GM23248 (cell line): ENCODE results near the gene EPHB3. TPM values are rescaled to one million over a fixed set of nuclear protein-coding genes. Genes with fewer than 3 reads are reported as not detected.

ENCODE experiments used
- DNase-seq: peaks from one replicate; pipeline ENCODE4 v3.0.0-alpha.2; 2015
- H2AFZ ChIP-seq: fragments of 200-600 bp; sonication (generic); 2 replicates; pipeline ENCODE4 v1.6.1; 2016; ENCODE audit warnings: antibody characterized with exemption
- H3F3A ChIP-seq: fragments of 200-600 bp; sonication (generic); 2 replicates; pipeline ENCODE4 v1.6.1; 2016; ENCODE audit warnings: mild to moderate bottlenecking, antibody characterized with exemption, mixed run types; ENCODE audit not compliant: insufficient read depth
- H3K27ac ChIP-seq: fragments of 200-600 bp; sonication (generic); 2 replicates; pipeline ENCODE4 v1.5.1; 2016; ENCODE audit warnings: mild to moderate bottlenecking
- H3K27me3 ChIP-seq: fragments of 200-600 bp; sonication (generic); replicated peaks from 2 replicates; pipeline ENCODE4 v1.6.1; 2016; ENCODE audit warnings: mild to moderate bottlenecking; ENCODE audit not compliant: insufficient read depth
- H3K36me3 ChIP-seq: fragments of 200-600 bp; sonication (generic); 2 replicates; pipeline ENCODE4 v1.6.1; 2016; ENCODE audit warnings: low read depth, mild to moderate bottlenecking
- H3K4me1 ChIP-seq: fragments of 200-600 bp; sonication (generic); 2 replicates; pipeline ENCODE4 v1.6.1; 2016; ENCODE audit warnings: mild to moderate bottlenecking; ENCODE audit not compliant: insufficient read depth
- H3K4me2 ChIP-seq: fragments of 200-600 bp; sonication (generic); one replicate; pipeline ENCODE4 v1.6.1; 2016; ENCODE audit warnings: mild to moderate bottlenecking; ENCODE audit not compliant: unreplicated experiment
- H3K4me3 ChIP-seq: fragments of 200-600 bp; sonication (generic); 2 replicates; pipeline ENCODE4 v1.5.1; 2016; ENCODE audit warnings: mild to moderate bottlenecking
- H3K79me2 ChIP-seq: fragments of 200-600 bp; sonication (generic); 2 replicates; pipeline ENCODE4 v1.6.1; 2016; ENCODE audit warnings: mild to moderate bottlenecking; ENCODE audit not compliant: insufficient read depth
- H3K9ac ChIP-seq: fragments of 200-600 bp; sonication (generic); 2 replicates; pipeline ENCODE4 v1.6.1; 2016; ENCODE audit warnings: mild to moderate bottlenecking
- H3K9me2 ChIP-seq: fragments of 200-600 bp; sonication (generic); 2 replicates; pipeline ENCODE4 v1.6.1; 2016; ENCODE audit warnings: mixed run types, mild to moderate bottlenecking, moderate library complexity; ENCODE audit not compliant: insufficient read depth
- H3K9me3 ChIP-seq: fragments of 200-600 bp; sonication (generic); one replicate; pipeline ENCODE4 v1.6.1; 2017; ENCODE audit warnings: low read depth
- H4K20me1 ChIP-seq: fragments of 200-600 bp; sonication (generic); 2 replicates; pipeline ENCODE4 v1.6.0; 2016; ENCODE audit not compliant: insufficient read depth
- EZH2 ChIP-seq: fragments of 200-600 bp; sonication (generic); IDR thresholded peaks from 2 replicates; pipeline ENCODE4 v1.6.1; 2018; ENCODE audit warnings: antibody characterized with exemption, mild to moderate bottlenecking; ENCODE audit not compliant: insufficient read depth, poor library complexity, severe bottlenecking
- EZH2phosphoT487 ChIP-seq: fragments of 200-600 bp; sonication (generic); IDR thresholded peaks from 2 replicates; pipeline ENCODE4 v1.6.1; 2018; ENCODE audit warnings: antibody characterized with exemption, moderate library complexity, mild to moderate bottlenecking, low read depth; ENCODE audit not compliant: insufficient read depth
- WGBS, 2 experiments: methylation state at CpG; one replicate each; pipeline ENCODE4 v1.1.6; 2015 to 2017; ENCODE audit warnings: low lambda C conversion rate in 2 of 2, low coverage in 1 of 2; ENCODE audit errors: missing lambda C conversion rate in 2 of 2; 5-methylcytosine and 5-hydroxymethylcytosine counted together
- in situ Hi-C: fragments of 300-500 bp; cut with MboI; formaldehyde crosslinking; loops from 2 replicates; pipeline ENCODE4 v1.15.0; 2020
- polyA plus RNA-seq: library from polyadenylated mRNA; unstranded; fragments of >200 nt; fragmentation: Nextera tagmentation; extraction: Ambion mirVana; gene quantifications from 2 replicates; pipeline ENCODE4 v1.2.1, GENCODE V29; 2016
- total RNA-seq: library from RNA; depleted of rRNA; stranded (reverse); fragments of >200 nt; shearing (Covaris generic); gene quantifications from 2 replicates; pipeline ENCODE4 v1.2.3, GENCODE V29; 2014; rRNA removed

The EPHB3 gene
- total and polyA plus RNA-seq, 2 experiments from 2014 or later, result 1.7 to 3.0 TPM

DNA sequence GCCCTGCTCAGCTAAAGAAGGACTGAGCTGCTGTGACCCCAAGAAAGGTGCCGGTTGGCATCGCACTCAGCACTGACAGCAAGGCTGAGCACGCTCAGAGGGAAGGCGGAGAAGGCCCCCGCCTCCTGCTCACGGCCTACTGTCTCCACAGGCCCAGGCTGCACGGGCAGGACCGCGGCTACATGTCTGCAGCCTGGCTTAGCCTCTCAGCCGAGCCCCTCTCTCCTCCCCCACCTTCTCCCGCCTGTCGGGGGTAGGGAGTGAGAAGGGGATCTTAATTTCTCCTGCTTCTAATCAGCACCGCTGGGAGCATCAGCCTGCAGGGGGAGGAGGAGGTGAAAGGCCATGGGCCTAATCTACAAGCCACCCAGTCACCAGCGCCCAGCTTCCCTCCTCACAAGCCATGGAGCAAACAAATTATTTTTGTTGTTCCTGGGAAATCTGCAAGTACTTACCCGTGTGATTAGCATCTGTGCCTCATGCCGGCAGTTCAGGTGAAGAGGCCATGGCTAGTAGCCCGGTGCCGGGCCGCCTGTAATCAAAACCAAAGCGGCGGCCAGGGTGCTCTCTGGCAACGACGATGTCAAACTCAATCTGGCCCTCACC is 68.1 kb downstream of the EPHB3 start:
- H2AFZ ChIP-seq, result no peak overlapping the region
- H3K27me3 ChIP-seq, result 0 out of 2 replicates have a peak, but pooled peaks cover 8% of the 10 kb centered on the region
- no peak for DNase-seq
- no peaks in the 10 kb centered on the region for H3F3A ChIP-seq
- H3K27ac ChIP-seq, result no peak overlapping the region
- H4K20me1 ChIP-seq, result no peaks in the 10 kb centered on the region
- in situ Hi-C loops, result no loop called here
- no peak overlapping the region for H3K4me3 ChIP-seq
- no peaks in the 10 kb centered on the region for H3K9me2 ChIP-seq
- no peak overlapping the region for H3K4me2 ChIP-seq
- TF ChIP-seq EZH2phosphoT487 (no peak), EZH2 (no peak)
- no peaks in the 10 kb centered on the region for H3K36me3 ChIP-seq
- WGBS, 2 experiments, result 83 to 84% methylated on average over 20 to 23 of the region's 23 CpGs
- H3K9ac ChIP-seq, result no peak overlapping the region
- H3K79me2 ChIP-seq, result no peaks in the 10 kb centered on the region
- no peaks in the 10 kb centered on the region for H3K9me3 ChIP-seq
- no peaks in the 10 kb centered on the region for H3K4me1 ChIP-seq

DNA sequence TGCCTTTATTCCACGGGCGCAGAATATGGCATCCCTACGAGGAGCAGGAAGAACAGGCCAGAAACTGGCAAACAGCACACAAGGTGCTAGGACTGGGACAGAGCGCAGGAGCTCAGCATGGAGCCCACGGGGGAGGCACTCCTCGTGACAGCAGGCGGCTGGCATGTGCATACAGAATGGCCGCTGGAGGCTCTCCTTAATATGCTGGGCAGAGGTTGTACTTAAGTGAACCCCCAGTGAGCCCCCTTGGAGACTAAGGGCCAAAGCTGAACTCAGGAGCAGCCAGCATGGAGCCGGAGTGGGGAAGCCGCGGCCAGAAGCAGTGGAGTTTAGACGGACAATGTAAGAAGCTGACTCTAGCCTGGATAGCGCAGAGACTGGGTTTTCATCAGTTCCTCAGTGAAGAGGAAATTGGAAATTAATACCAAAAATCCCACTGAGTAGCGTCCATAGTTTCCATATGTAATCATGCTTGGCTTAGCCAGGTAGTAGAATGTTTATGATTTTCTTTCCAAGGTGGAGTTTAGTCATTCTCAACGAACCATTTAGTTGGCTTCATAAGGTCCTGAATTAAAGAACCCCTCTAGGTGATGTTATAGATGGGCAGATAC is 69.4 kb downstream of the EPHB3 start:
- TF ChIP-seq EZH2 (no peak), EZH2phosphoT487 (no peak)
- Histone ChIP-seq H3K4me1 (no peaks in the 10 kb centered on the region), H3K79me2 (no peaks in the 10 kb centered on the region), H2AFZ (no peak overlapping the region), H3K9me3 (no peaks in the 10 kb centered on the region), H3K4me3 (no peak overlapping the region), H3K27me3 (no peaks in the 10 kb centered on the region), H4K20me1 (no peaks in the 10 kb centered on the region), H3K4me2 (no peak overlapping the region), H3K36me3 (no peaks in the 10 kb centered on the region), H3K9me2 (no peaks in the 10 kb centered on the region), H3K9ac (no peak overlapping the region), H3F3A (no peaks in the 10 kb centered on the region), H3K27ac (no peak overlapping the region)
- WGBS, 2 experiments, result 81 to 87% methylated on average over 15 of the region's 15 CpGs
- DNase-seq, result no peak
- in situ Hi-C loops, result no loop called here

DNA sequence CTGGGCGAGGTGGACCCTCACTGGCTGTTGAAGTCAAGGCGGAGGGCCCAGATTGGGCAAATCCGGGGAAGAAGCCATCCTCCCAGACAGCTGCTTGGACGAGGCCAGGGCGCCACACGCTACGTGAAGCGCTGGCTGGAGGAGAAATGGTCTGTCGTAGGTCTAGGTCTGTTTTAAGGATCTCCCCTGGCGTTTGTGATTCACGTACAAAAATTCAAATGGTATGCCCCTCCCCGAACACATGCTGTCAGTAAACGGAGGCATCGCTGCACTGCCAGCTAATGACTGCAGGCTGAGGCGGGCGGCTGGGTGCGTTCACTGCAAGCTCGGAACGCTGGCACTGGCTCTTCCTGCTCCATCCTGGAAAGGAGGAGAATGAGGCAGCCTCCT is 69.9 kb downstream of the EPHB3 start:
- H3K27ac ChIP-seq, result no peak overlapping the region
- in situ Hi-C loops, result no loop called here
- H3K36me3 ChIP-seq, result no peaks in the 10 kb centered on the region
- WGBS, 2 experiments, result 27 to 28% methylated on average over 19 of the region's 19 CpGs
- H3K9me2 ChIP-seq, result no peaks in the 10 kb centered on the region
- H4K20me1 ChIP-seq, result no peaks in the 10 kb centered on the region
- H3K4me2 ChIP-seq, result no peak overlapping the region
- H3K79me2 ChIP-seq, result no peaks in the 10 kb centered on the region
- DNase-seq, result peak; percentile 59
- H3K9ac ChIP-seq, result no peak overlapping the region
- no peak overlapping the region for H2AFZ ChIP-seq
- TF ChIP-seq EZH2phosphoT487 (no peak), EZH2 (no peak)
- no peaks in the 10 kb centered on the region for H3K9me3 ChIP-seq
- no peaks in the 10 kb centered on the region for H3F3A ChIP-seq
- no peaks in the 10 kb centered on the region for H3K4me1 ChIP-seq
- no peak overlapping the region for H3K4me3 ChIP-seq
- no peaks in the 10 kb centered on the region for H3K27me3 ChIP-seq

Other genes starting within 250 kb of the EPHB3 start
- 366 and 370 TPM in 2 replicates for gene EIF4G1, start 247.2 kb upstream of the EPHB3 start, total RNA-seq
- 183 and 184 TPM in 2 replicates for gene EIF4G1, start 247.2 kb upstream of the EPHB3 start, polyA plus RNA-seq
- 24.5 and 44.9 TPM in 2 replicates for gene FAM131A, start 224.2 kb upstream of the EPHB3 start, total RNA-seq
- gene FAM131A, start 224.2 kb upstream of the EPHB3 start, polyA plus RNA-seq, result 5.6 and 7.0 TPM in 2 replicates
- gene CLCN2, start 200.2 kb upstream of the EPHB3 start, total RNA-seq, result 1.2 and 1.8 TPM in 2 replicates
- gene CLCN2, start 200.2 kb upstream of the EPHB3 start, polyA plus RNA-seq, result 1.3 and 1.5 TPM in 2 replicates
- 73.0 and 81.2 TPM in 2 replicates for gene POLR2H, start 200.1 kb upstream of the EPHB3 start, total RNA-seq
- 66.3 and 69.7 TPM in 2 replicates for gene POLR2H, start 200.1 kb upstream of the EPHB3 start, polyA plus RNA-seq
- gene THPO, start 183.6 kb upstream of the EPHB3 start, total RNA-seq, result not detected in 2 replicates
- not detected in 2 replicates for gene THPO, start 183.6 kb upstream of the EPHB3 start, polyA plus RNA-seq
- 0.22 and 0.25 TPM in 2 replicates for gene CHRD, start 181.7 kb upstream of the EPHB3 start, total RNA-seq
- gene CHRD, start 181.7 kb upstream of the EPHB3 start, polyA plus RNA-seq, result 0.13 and 0.15 TPM in 2 replicates
- 25.0 and 38.9 TPM in 2 replicates for gene MAGEF1, start 150.3 kb downstream of the EPHB3 start, total RNA-seq
- 38.7 and 39.0 TPM in 2 replicates for gene MAGEF1, start 150.3 kb downstream of the EPHB3 start, polyA plus RNA-seq